Measurements from ENCODE around the gene COPRS. TPM values are rescaled to one million over a fixed set of nuclear protein-coding genes. Genes with fewer than 3 reads are reported as not detected.

COPRS gene
- total and polyA plus RNA-seq, 2 of the 4 experiments (the other 2 are of a cell fraction), result 95.3 to 123 TPM

DNA sequence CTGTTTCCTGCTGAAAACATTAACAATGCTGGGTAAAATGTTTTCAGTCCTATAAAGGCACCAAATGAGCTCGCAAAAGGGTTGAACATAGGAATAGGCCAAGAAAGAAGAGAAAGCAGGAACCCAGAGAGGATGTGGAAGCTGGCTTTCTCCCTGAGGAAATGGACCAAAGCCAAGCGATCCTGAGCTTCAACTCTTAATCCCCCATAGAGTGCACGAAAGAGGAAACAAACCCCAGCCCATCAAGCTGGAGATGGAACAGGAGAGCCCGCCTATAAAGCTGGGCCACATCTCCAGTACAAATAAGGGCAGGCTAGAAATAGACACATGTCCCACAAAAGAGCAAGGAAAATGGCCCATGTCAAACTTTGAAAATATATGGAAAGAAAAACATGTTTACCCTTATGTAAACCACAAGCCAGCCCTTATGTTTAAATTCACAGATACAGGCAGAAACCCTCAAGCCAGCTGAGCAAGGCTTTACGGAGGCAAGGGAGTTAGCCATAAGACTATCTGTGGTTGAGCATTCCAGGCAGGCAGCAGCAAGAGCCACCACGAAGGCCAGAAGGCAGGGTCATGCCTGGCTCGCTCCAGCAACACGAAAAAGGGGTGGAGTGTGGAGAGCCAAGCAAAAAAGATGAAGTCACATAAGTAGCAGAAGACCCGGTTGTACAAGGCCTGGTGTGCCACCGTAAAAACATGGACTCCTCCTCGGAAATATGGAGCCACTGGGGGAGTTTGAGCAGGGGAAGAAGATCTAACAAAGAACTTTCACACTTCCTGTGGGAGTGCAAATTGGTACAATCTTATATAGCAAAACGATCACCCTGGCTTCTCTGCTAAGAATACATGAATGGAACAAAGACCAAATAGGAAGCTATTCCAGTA is 27.8 kb downstream of the COPRS start:
- Histone ChIP-seq H3K36me3 (ENCODE audit: control insufficient read depth, insufficient read depth, low read length) (no peaks in the 10 kb centered on the region), H3K4me2 (ENCODE audit: low read depth, low read length) (no peak overlapping the region), H3K27me3 (ENCODE audit: control insufficient read depth, insufficient read depth, low read length) (no peaks in the 10 kb centered on the region), H3K18ac (ENCODE audit: low read depth, low read length) (peak overlapping the region; percentile 21; the same call in 1 of the 2 replicates), H3K4me1 (ENCODE audit: control insufficient read depth, insufficient read depth, low read length) (peaks cover 3% of the 10 kb centered on the region; the same call in 1 of the 2 replicates), H3K9me3 (ENCODE audit: control insufficient read depth, insufficient read depth, low read length) (no peaks in the 10 kb centered on the region), H2BK5ac (ENCODE audit: low read depth, low read length, poor library complexity, severe bottlenecking) (no peak overlapping the region), H3K79me1 (ENCODE audit: low read depth in 1 of 2, low read length in 2 of 2) (no peaks in the 10 kb centered on the region), H3K14ac (replicated peaks; ENCODE audit: low read depth, low read length) (no peak overlapping the region), H2BK120ac (ENCODE audit: low read depth, low read length) (peak overlapping the region; percentile 1; the same call in 1 of the 2 replicates), H2AFZ (replicated peaks; ENCODE audit: low read length, poor library complexity) (peak overlapping the region; percentile 76), H3K4ac (ENCODE audit: low read depth, low read length) (no peak overlapping the region), H2AK9ac (replicated peaks; ENCODE audit: low read depth, low read length, poor library complexity) (no peak overlapping the region), H3K4me3 (ENCODE audit: insufficient read depth, low read depth, low read length) (no peak overlapping the region), H2BK15ac (ENCODE audit: low read depth, low read length) (no peak overlapping the region), H3K9ac (ENCODE audit: low read depth, low read length) (no peak overlapping the region), H3K9me1 (ENCODE audit: insufficient read depth, low read length) (peaks cover 3% of the 10 kb centered on the region; the same call in 1 of the 2 replicates), H4K8ac (ENCODE audit: low read depth in 2 of 2, low read length in 2 of 2) (peak overlapping the region in 1 of 2 experiments; percentile 22; a peak in 2 of 4 replicates), H2BK20ac (ENCODE audit: low read depth, low read length) (peak overlapping the region; percentile 26; the same call in 1 of the 2 replicates), H3K56ac (ENCODE audit: extremely low read depth, insufficient read depth, low read length) (no peak overlapping the region), H3K27ac (ENCODE audit: insufficient read depth, low read length) (no peak overlapping the region), H4K91ac (ENCODE audit: insufficient read depth, low read depth, low read length) (no peak overlapping the region), H3K23ac (ENCODE audit: low read depth, low read length) (no peak overlapping the region), H4K20me1 (ENCODE audit: insufficient read depth, low read length) (no peaks in the 10 kb centered on the region), H4K5ac (ENCODE audit: low read depth, low read length) (peak overlapping the region; percentile 5; the same call in 1 of the 2 replicates), H2AK5ac (ENCODE audit: low read depth, low read length) (no peak overlapping the region)
- no peak for TF ChIP-seq BHLHE40 (IDR thresholded peaks at IDR 0.05; ENCODE audit: low read depth, low read length)
- TF ChIP-seq RAD21 (IDR thresholded peaks at IDR 0.05; ENCODE audit: low read length), result no peak
- TF ChIP-seq CEBPB (IDR thresholded peaks at IDR 0.05; ENCODE audit: low read depth, low read length), result no peak
- TF ChIP-seq RCOR1 (IDR thresholded peaks at IDR 0.05; ENCODE audit: insufficient replicate concordance, low read length), result no peak
- TF ChIP-seq POLR2A (IDR thresholded peaks at IDR 0.05; ENCODE audit: low read depth, low read length), result no peak
- TF ChIP-seq MAZ (IDR thresholded peaks at IDR 0.05; ENCODE audit: borderline replicate concordance, low read depth, low read length), result no peak
- no peak for TF ChIP-seq FOS (IDR thresholded peaks at IDR 0.05; ENCODE audit: low read depth, low read length)
- TF ChIP-seq, protein P1, sequence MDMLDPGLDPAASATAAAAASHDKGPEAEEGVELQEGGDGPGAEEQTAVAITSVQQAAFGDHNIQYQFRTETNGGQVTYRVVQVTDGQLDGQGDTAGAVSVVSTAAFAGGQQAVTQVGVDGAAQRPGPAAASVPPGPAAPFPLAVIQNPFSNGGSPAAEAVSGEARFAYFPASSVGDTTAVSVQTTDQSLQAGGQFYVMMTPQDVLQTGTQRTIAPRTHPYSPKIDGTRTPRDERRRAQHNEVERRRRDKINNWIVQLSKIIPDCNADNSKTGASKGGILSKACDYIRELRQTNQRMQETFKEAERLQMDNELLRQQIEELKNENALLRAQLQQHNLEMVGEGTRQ (IDR thresholded peaks at IDR 0.05; ENCODE audit: low read depth, low read length), result no peak
- TF ChIP-seq MAFK (IDR thresholded peaks at IDR 0.05; ENCODE audit: low read depth, low read length), result no peak
- TF ChIP-seq, protein P2, sequence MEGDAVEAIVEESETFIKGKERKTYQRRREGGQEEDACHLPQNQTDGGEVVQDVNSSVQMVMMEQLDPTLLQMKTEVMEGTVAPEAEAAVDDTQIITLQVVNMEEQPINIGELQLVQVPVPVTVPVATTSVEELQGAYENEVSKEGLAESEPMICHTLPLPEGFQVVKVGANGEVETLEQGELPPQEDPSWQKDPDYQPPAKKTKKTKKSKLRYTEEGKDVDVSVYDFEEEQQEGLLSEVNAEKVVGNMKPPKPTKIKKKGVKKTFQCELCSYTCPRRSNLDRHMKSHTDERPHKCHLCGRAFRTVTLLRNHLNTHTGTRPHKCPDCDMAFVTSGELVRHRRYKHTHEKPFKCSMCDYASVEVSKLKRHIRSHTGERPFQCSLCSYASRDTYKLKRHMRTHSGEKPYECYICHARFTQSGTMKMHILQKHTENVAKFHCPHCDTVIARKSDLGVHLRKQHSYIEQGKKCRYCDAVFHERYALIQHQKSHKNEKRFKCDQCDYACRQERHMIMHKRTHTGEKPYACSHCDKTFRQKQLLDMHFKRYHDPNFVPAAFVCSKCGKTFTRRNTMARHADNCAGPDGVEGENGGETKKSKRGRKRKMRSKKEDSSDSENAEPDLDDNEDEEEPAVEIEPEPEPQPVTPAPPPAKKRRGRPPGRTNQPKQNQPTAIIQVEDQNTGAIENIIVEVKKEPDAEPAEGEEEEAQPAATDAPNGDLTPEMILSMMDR (conservative IDR thresholded peaks at IDR 0.05; ENCODE audit: low read depth, low read length), result no peak
- TF ChIP-seq CHD1 (IDR thresholded peaks at IDR 0.05; ENCODE audit: low read depth, low read length), result no peak
- no peak for TF ChIP-seq NFE2L2 (IDR thresholded peaks at IDR 0.05; ENCODE audit: low read depth, low read length)
- no peak for TF ChIP-seq RFX5 (IDR thresholded peaks at IDR 0.05; ENCODE audit: low read depth, low read length)
- ChIA-PET CTCF (interaction anchor here (0.6 to 1.4 kb wide), 2 partner anchors 12 to 28 kb away, joined by 3 to 5 read pairs; no protein-coding TSS in a partner anchor), POLR2A (ENCODE audit: unreplicated experiment) (no interaction called here)
- ATAC-seq (ENCODE audit: low read depth), result peak; percentile 89
- 53% methylated on average over 4 of the region's 12 CpGs; no CpG with 5 or more reads in 1 of the 2 experiments for WGBS, 2 experiments (ENCODE audit: extremely low coverage in 2 of 2, insufficient read length in 1 of 2)
- DNase-seq, result peak; percentile 56
- dilution Hi-C loops (cut with HindIII; ENCODE audit: low sequenced_read_pairs, unreplicated experiment) (no loop called here), in situ Hi-C loops (cut with MboI; ENCODE audit: low sequenced_read_pairs) (no loop called here), intact Hi-C loops (cut with micrococcal nuclease) (no loop called here)
- no TSS peak for BruUV-seq (replicated peaks)
